Subcutaneous abdominal adipose tissue (tissue), 5 donors: Measurements from ENCODE around the gene SEC14L3.

ENCODE experiments used
- H3K27ac ChIP-seq: one replicate; pipeline ENCODE4 v1.7.0; 2013; ENCODE audit warnings: low read depth, mild to moderate bottlenecking, inconsistent platforms, low read length, moderate library complexity
- H3K27me3 ChIP-seq, 5 donors: one replicate each; pipeline ENCODE4 v1.7.0; 2013; ENCODE audit warnings: low read length in 5 of 5, inconsistent platforms in 1 of 5; ENCODE audit not compliant: control insufficient read depth in 5 of 5, insufficient read depth in 4 of 5
- H3K36me3 ChIP-seq, 5 donors: one replicate each; pipeline ENCODE4 v1.7.0; 2013; ENCODE audit warnings: low read length in 5 of 5; ENCODE audit not compliant: control insufficient read depth in 5 of 5, insufficient read depth in 5 of 5
- H3K4me1 ChIP-seq, 5 donors: one replicate each; pipeline ENCODE4 v1.7.0; 2013; ENCODE audit warnings: low read length in 5 of 5, mild to moderate bottlenecking in 3 of 5, moderate library complexity in 1 of 5; ENCODE audit not compliant: control insufficient read depth in 5 of 5, insufficient read depth in 5 of 5
- H3K4me3 ChIP-seq, 5 donors: one replicate each; pipeline ENCODE4 v1.7.0; 2013; ENCODE audit warnings: low read length in 5 of 5, low read depth in 1 of 5
- H3K9ac ChIP-seq, 5 donors: one replicate each; pipeline ENCODE4 v1.7.0; 2013; ENCODE audit warnings: low read length in 5 of 5, mild to moderate bottlenecking in 4 of 5, moderate library complexity in 3 of 5
- H3K9me3 ChIP-seq, 5 donors: one replicate each; pipeline ENCODE4 v1.7.0; 2013; ENCODE audit warnings: low read length in 5 of 5; ENCODE audit not compliant: control insufficient read depth in 5 of 5
- donor health status: healthy.
- donor health status: healthy.
- donor health status: healthy.
- donor health status: healthy.
- donor health status: healthy.

Gene SEC14L3

GRCh38 chr22:30488121-30488520 is 16.3 kb upstream of the SEC14L3 start:
- H3K4me1 ChIP-seq: no peaks in the 10 kb centered on the region
- H3K9ac ChIP-seq: no peak overlapping the region
- H3K27ac ChIP-seq: no peak overlapping the region
- no peak overlapping the region for H3K4me3 ChIP-seq
- no peaks in the 10 kb centered on the region for H3K9me3 ChIP-seq
- no peaks in the 10 kb centered on the region for H3K36me3 ChIP-seq
- peaks cover 8 to 17% (median 13%) of the 10 kb centered on the region in 5 donors for H3K27me3 ChIP-seq

GRCh38 chr22:30486661-30487115 is 14.9 kb upstream of the SEC14L3 start:
- Histone ChIP-seq H3K4me3 (no peak overlapping the region), H3K27ac (no peak overlapping the region), H3K4me1 (no peaks in the 10 kb centered on the region), H3K9ac (no peak overlapping the region), H3K27me3 (peaks cover 4 to 17% (median 13%) of the 10 kb centered on the region in 5 donors), H3K36me3 (no peaks in the 10 kb centered on the region), H3K9me3 (no peaks in the 10 kb centered on the region)

DNA sequence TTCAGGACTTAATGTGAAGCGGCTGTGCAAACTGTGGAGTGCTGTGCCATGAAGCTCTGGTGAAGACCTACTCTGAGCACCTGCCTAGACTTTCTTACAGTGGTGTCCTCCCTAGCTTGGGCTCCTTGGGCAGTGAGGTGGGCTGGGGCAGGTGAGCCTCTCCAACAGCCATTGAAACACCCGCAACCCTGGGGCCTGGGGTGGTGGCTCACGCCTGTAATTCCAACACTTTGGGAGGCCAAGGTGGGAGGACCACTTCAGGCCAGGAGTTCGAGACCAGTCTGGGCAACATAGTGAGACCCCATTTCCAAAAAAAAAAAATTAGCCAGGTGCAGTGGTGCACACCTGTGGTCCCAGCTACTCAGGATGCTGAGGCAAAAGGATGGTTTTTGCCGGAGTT is 14.3 kb upstream of the SEC14L3 start:
- H3K27me3 ChIP-seq: peaks cover 0 to 14% (median 12%) of the 10 kb centered on the region in 5 donors
- H3K4me1 ChIP-seq: no peaks in the 10 kb centered on the region
- H3K27ac ChIP-seq: no peak overlapping the region
- H3K9ac ChIP-seq: no peak overlapping the region
- H3K9me3 ChIP-seq: no peaks in the 10 kb centered on the region
- no peaks in the 10 kb centered on the region for H3K36me3 ChIP-seq
- H3K4me3 ChIP-seq: no peak overlapping the region

GRCh38 chr22:30485362-30485988 is 13.7 kb upstream of the SEC14L3 start:
- no peaks in the 10 kb centered on the region for H3K9me3 ChIP-seq
- peaks cover 0 to 10% (median 8%) of the 10 kb centered on the region in 5 donors for H3K27me3 ChIP-seq
- no peak overlapping the region for H3K27ac ChIP-seq
- H3K4me1 ChIP-seq: no peaks in the 10 kb centered on the region
- no peaks in the 10 kb centered on the region for H3K36me3 ChIP-seq
- no peak overlapping the region for H3K9ac ChIP-seq
- no peak overlapping the region for H3K4me3 ChIP-seq

DNA sequence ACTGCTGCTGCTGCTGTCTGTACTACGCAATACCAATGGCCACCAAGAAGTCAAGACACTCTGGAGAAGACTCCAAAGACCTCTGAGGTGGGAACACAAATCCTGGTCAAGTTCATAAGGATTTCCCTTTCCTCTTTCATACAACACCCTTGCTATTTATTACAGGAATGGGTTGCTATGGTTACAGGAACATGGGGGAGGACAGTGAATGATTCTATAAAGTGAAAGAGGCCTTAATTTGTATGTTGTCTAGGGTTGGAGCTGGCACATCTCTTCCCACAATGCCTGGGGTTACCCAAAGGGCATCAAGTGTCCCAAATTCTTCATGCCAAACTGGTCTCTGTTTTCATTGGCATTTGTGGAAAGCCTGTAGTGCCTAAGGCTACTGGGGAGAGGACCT is 11.4 kb upstream of the SEC14L3 start:
- H3K9me3 ChIP-seq: peaks cover 0 to 8% (median 0%) of the 10 kb centered on the region in 5 donors
- H3K36me3 ChIP-seq: no peaks in the 10 kb centered on the region

DNA sequence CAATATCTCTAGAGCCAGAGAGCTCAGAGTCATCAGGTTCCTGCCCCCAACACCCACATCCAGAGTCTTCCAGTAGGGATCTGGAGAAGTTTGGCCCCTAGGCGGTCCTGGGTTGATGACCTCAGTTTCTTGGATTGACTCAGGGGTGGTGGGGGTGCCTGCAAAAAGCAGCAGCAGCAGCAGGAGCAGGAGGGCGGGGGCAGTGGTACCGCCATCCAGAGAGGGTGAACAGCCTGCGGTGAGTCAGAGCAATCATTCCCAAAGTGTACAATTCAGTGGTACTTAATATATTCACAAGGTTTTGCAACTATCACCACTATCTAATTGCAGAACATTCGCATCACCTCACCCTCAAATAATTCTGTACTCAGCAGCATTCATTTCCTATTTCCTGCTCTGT is 9.9 kb upstream of the SEC14L3 start:
- Histone ChIP-seq H3K4me3 (no peak overlapping the region), H3K27me3 (no peaks in the 10 kb centered on the region), H3K27ac (no peak overlapping the region), H3K9me3 (peaks cover 0 to 8% (median 0%) of the 10 kb centered on the region in 5 donors), H3K9ac (no peak overlapping the region), H3K4me1 (no peaks in the 10 kb centered on the region), H3K36me3 (no peaks in the 10 kb centered on the region)

More for the DNA sequence above, 11.4 kb upstream of the SEC14L3 start:
- H3K4me1 ChIP-seq: no peaks in the 10 kb centered on the region
- H3K27me3 ChIP-seq: no peaks in the 10 kb centered on the region
- no peak overlapping the region for H3K4me3 ChIP-seq
- H3K9ac ChIP-seq: no peak overlapping the region
- no peak overlapping the region for H3K27ac ChIP-seq

- H3K4me1 ChIP-seq: no peaks in the 10 kb centered on the region
- H3K27me3 ChIP-seq: no peaks in the 10 kb centered on the region
- H3K36me3 ChIP-seq: no peaks in the 10 kb centered on the region
- no peak overlapping the region for H3K4me3 ChIP-seq
- H3K27ac ChIP-seq: no peak overlapping the region
- H3K9ac ChIP-seq: no peak overlapping the region
- H3K9me3 ChIP-seq: peaks cover 0 to 8% (median 0%) of the 10 kb centered on the region in 5 donors
Observed at GRCh38 chr22:30479981-30480380, 8.2 kb upstream of the SEC14L3 start.

DNA sequence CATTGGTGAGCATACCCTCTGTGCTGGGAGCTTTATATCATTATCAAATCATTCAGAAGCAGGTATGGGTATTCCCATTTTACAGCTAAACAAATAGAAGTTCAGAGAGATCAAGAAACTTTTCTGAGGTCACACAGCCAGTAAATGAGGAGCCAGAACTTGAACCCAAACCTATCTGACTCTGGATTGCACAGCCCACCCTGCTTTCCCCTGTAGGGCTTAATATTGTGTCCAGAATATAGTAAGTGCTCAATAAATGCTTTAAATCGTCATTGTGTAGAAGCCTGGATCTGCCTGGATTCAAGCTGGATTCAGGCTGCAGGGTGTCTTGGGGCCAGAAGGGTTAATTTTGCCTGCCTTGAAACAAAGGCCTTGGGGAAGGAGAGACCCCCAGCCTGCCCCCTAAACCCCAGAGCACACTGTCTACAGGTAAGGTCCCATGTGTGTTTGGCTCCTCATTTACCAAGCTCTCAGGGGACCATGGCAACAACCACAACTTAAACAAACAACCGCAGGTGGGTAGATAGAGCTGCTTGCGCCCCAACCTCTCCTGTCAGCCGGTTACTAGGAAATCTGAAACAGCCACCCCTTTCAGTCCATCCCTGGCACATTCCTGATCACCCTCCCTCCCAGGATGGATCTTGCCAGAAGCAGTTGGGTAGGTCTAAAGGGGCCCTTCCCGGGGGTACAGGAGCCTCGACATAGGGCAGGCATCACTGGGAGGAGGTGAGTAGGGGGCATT is 3.0 kb upstream of the SEC14L3 start:
- peaks cover 10 to 26% (median 17%) of the 10 kb centered on the region in 5 donors for H3K27me3 ChIP-seq
- peaks cover 0 to 8% (median 0%) of the 10 kb centered on the region in 5 donors for H3K9me3 ChIP-seq

DNA sequence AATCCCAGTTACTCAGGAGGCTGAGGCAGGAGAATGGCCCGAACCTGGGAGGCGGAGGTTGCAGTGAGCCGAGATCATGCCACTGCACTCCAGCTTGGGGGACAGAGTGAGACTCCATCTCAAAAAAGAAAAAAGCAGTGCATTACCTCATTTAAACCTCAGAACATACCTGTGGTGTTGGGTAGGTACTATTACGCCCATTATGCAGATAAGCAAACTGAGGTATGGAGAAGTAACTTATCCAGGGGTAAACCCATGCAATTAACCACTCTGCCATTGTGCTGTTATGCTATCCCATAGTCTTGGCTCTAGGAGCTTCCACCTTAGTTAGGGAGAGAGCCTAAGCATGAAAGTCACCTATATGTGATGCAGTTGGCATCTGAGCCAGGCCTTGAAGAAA is 2.3 kb upstream of the SEC14L3 start:
- H3K9ac ChIP-seq: no peak overlapping the region
- peaks cover 0 to 8% (median 0%) of the 10 kb centered on the region in 5 donors for H3K9me3 ChIP-seq
- H3K27ac ChIP-seq: no peak overlapping the region
- no peaks in the 10 kb centered on the region for H3K36me3 ChIP-seq
- H3K27me3 ChIP-seq: peaks cover 10 to 26% (median 19%) of the 10 kb centered on the region in 5 donors
- H3K4me3 ChIP-seq: no peak overlapping the region
- no peaks in the 10 kb centered on the region for H3K4me1 ChIP-seq

More for the DNA sequence above, 3.0 kb upstream of the SEC14L3 start:
- Histone ChIP-seq H3K27ac (no peak overlapping the region), H3K4me3 (no peak overlapping the region), H3K36me3 (no peaks in the 10 kb centered on the region), H3K4me1 (no peaks in the 10 kb centered on the region), H3K9ac (no peak overlapping the region)

DNA sequence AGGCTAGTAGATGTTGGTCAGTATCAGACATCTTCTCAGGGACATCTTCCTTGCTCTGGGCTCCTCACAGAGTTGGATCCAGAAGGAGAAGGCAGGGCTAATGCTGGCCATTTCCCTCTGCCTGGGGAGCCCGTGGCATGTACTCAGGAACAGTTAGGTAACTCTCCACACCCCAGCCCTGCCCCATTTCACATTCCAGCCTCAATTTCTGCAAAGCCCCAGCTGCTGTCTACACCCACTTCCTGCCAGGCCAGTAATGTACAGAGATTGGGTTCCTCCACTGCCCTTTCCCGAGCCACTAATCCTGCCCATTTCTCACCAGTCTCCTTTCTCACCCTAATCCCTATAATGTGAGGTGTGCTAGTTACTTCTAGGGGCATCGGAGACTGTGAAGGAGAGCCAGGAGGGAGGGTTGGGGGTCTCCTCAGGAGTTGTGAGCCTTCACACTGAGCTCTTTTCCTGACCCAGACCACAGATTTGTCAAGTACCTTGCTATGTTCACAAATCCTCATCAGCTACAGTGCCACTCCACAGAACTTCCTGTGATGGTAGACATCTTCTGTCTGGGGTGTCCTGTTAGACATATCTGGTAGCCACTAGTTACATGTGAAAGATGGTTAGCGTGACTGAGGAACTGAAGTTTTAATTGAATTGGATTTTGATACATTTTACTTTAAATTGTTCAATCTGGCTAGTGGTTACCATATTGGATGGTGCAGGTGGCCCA is 1.3 kb upstream of the SEC14L3 start:
- Histone ChIP-seq H3K9me3 (no peaks in the 10 kb centered on the region), H3K36me3 (no peaks in the 10 kb centered on the region), H3K9ac (no peak overlapping the region), H3K27ac (no peak overlapping the region), H3K27me3 (peaks cover 10 to 26% (median 19%) of the 10 kb centered on the region in 5 donors), H3K4me1 (no peaks in the 10 kb centered on the region), H3K4me3 (no peak overlapping the region)
